ENCODE results near the gene ACAP2.
A peak's percentile ranks its signal among the peaks of the same experiment; 100 is the strongest.
"Not testable (repeated sequence)": the region's sequence is repeated elsewhere in the genome, so short reads cannot be mapped to it uniquely, and the experiment has no call there.

ACAP2 gene

GRCh38 chr3:195442573-195443390 lies at the start of gene ACAP2:
ACAP2 (minus strand) TSS chr3:195443020; CDS start chr3:195442847, 173 bp downstream.
- peak; percentile 98 to 99 (median 99) for DNase-seq (ENCODE audit: low read depth in 2 of 3, low spot score in 1 of 3)

GRCh38 chr3:195475614-195476013 lies 32.8 kb upstream of the ACAP2 start:
- no peak for DNase-seq (ENCODE audit: low read depth in 2 of 3, low spot score in 1 of 3)

- not testable (repeated sequence) for DNase-seq (ENCODE audit: low read depth in 2 of 3, low spot score in 1 of 3)
Observed at GRCh38 chr3:195475116-195475515, 32.3 kb upstream of the ACAP2 start.

- no peak for DNase-seq (ENCODE audit: low read depth in 2 of 3, low spot score in 1 of 3)
Observed at GRCh38 chr3:195468841-195469240, 26.0 kb upstream of the ACAP2 start.

- no peak for DNase-seq (ENCODE audit: low read depth in 2 of 3, low spot score in 1 of 3)
Observed at GRCh38 chr3:195468391-195468776, 25.6 kb upstream of the ACAP2 start.

GRCh38 chr3:195467641-195468390 lies 25.0 kb upstream of the ACAP2 start:
- no peak for DNase-seq (ENCODE audit: low read depth in 2 of 3, low spot score in 1 of 3)

- no peak for DNase-seq (ENCODE audit: low read depth in 2 of 3, low spot score in 1 of 3)
Observed at GRCh38 chr3:195466251-195466650, 23.4 kb upstream of the ACAP2 start.

- not testable (repeated sequence) for DNase-seq (ENCODE audit: low read depth in 2 of 3, low spot score in 1 of 3)
Observed at GRCh38 chr3:195462922-195463321, 20.1 kb upstream of the ACAP2 start.

- no peak for DNase-seq (ENCODE audit: low read depth in 2 of 3, low spot score in 1 of 3)
Observed at GRCh38 chr3:195462308-195462610, 19.4 kb upstream of the ACAP2 start.

GRCh38 chr3:195461594-195462307 lies 18.9 kb upstream of the ACAP2 start:
- no peak for DNase-seq (ENCODE audit: low read depth in 2 of 3, low spot score in 1 of 3)

GRCh38 chr3:195460091-195460713 lies 17.4 kb upstream of the ACAP2 start:
- no peak for DNase-seq (ENCODE audit: low read depth in 2 of 3, low spot score in 1 of 3)

GRCh38 chr3:195458316-195458717 lies 15.5 kb upstream of the ACAP2 start:
- no peak for DNase-seq (ENCODE audit: low read depth in 2 of 3, low spot score in 1 of 3)

- no peak for DNase-seq (ENCODE audit: low read depth in 2 of 3, low spot score in 1 of 3)
Observed at GRCh38 chr3:195455789-195456188, 13.0 kb upstream of the ACAP2 start.

- no peak for DNase-seq (ENCODE audit: low read depth in 2 of 3, low spot score in 1 of 3)
Observed at GRCh38 chr3:195453236-195453635, 10.4 kb upstream of the ACAP2 start.

GRCh38 chr3:195451373-195452015 lies 8.7 kb upstream of the ACAP2 start:
- no peak for DNase-seq (ENCODE audit: low read depth in 2 of 3, low spot score in 1 of 3)

- no peak for DNase-seq (ENCODE audit: low read depth in 2 of 3, low spot score in 1 of 3)
Observed at GRCh38 chr3:195450731-195451229, 8.0 kb upstream of the ACAP2 start.

GRCh38 chr3:195448205-195448875 lies 5.5 kb upstream of the ACAP2 start:
- no peak for DNase-seq (ENCODE audit: low read depth in 2 of 3, low spot score in 1 of 3)

GRCh38 chr3:195447201-195447600 lies 4.4 kb upstream of the ACAP2 start:
- no peak for DNase-seq (ENCODE audit: low read depth in 2 of 3, low spot score in 1 of 3)

GRCh38 chr3:195446359-195446758 lies 3.5 kb upstream of the ACAP2 start:
- no peak for DNase-seq (ENCODE audit: low read depth in 2 of 3, low spot score in 1 of 3)

GRCh38 chr3:195445885-195446284 lies 3.1 kb upstream of the ACAP2 start:
- no peak for DNase-seq (ENCODE audit: low read depth in 2 of 3, low spot score in 1 of 3)
